Fibroblast of villous mesenchyme (primary cell): Measurements from ENCODE around the gene CHN1. TPM values are rescaled to one million over a fixed set of nuclear protein-coding genes. Genes with fewer than 3 reads are reported as not detected.

ENCODE experiments used
- DNase-seq: peaks from one replicate; pipeline ENCODE4 v3.0.0-alpha.2; 2010; ENCODE audit warnings: low read depth
- H3K4me3 ChIP-seq: 2 replicates; pipeline ENCODE4 v1.5.1; 2011; ENCODE audit warnings: low read depth, mild to moderate bottlenecking, low read length
- CTCF ChIP-seq: IDR thresholded peaks from 2 replicates; pipeline ENCODE4 v1.5.1; 2012; ENCODE audit warnings: low read depth, mild to moderate bottlenecking, low read length; ENCODE audit not compliant: insufficient read depth
- total RNA-seq: library from RNA; depleted of rRNA; stranded (reverse); fragments of >200 nt; gene quantifications from 2 replicates; pipeline ENCODE4 v1.2.3, GENCODE V29; 2012

The CHN1 gene
- total RNA-seq, 1 donor = 45.3 TPM

- no peak overlapping the region for H3K4me3 ChIP-seq
- TF ChIP-seq CTCF = no peak
- no peak for DNase-seq
These were observed 25.2 kb downstream of the CHN1 start for GRCh38 chr2:174979996-174980395.

- no peak for DNase-seq
- H3K4me3 ChIP-seq = no peak overlapping the region
- TF ChIP-seq CTCF = no peak
These were observed 27.8 kb downstream of the CHN1 start for GRCh38 chr2:174977364-174977763.

- DNase-seq = no peak
These were observed 31.1 kb downstream of the CHN1 start for GRCh38 chr2:174974131-174974530.

GRCh38 chr2:174972924-174973323 is 32.3 kb downstream of the CHN1 start:
- peak; percentile 59 for DNase-seq
- no peak overlapping the region for H3K4me3 ChIP-seq
- TF ChIP-seq CTCF = no peak

More at GRCh38 chr2:174974131-174974530, 31.1 kb downstream of the CHN1 start:
- no peak overlapping the region for H3K4me3 ChIP-seq
- TF ChIP-seq CTCF = no peak

GRCh38 chr2:174971868-174972781 is 33.1 kb downstream of the CHN1 start:
- no peak for TF ChIP-seq CTCF
- peak; percentile 65 for DNase-seq
- no peak overlapping the region for H3K4me3 ChIP-seq

GRCh38 chr2:174970092-174970491 is 35.1 kb downstream of the CHN1 start:
- no peak for TF ChIP-seq CTCF
- H3K4me3 ChIP-seq = no peak overlapping the region
- DNase-seq = no peak
